Calu3 (cell line): Measurements from ENCODE around the gene CACNA1H. TPM values are rescaled to one million over a fixed set of nuclear protein-coding genes. Genes with fewer than 3 reads are reported as not detected.

Experiments
- BruUV-seq: library from RNA; stranded (reverse); fragments of 400-500 nt; replicated peaks from 2 replicates; lab custom pipeline; 2021; lab: Mats Ljungman, UMichigan
- CTCF ChIA-PET: fragments of 300-600 bp; sonication (Branson Sonifier 250); formaldehyde crosslinking; loops from one replicate; lab custom pipeline; 2022; ENCODE audit warnings: antibody characterized with exemption; lab: Charles Lee
- DNase-seq: peaks from one replicate; pipeline ENCODE4 v3.0.0; 2022
- H3K27ac Mint-ChIP-seq: one replicate; pipeline ENCODE4 v1.8.0; 2022; ENCODE audit warnings: mixed read lengths; ENCODE audit not compliant: unreplicated experiment
- H3K27me3 Mint-ChIP-seq: one replicate; pipeline ENCODE4 v1.8.0; 2022; ENCODE audit warnings: mixed read lengths; ENCODE audit not compliant: unreplicated experiment
- H3K36me3 Mint-ChIP-seq: one replicate; pipeline ENCODE4 v1.8.0; 2022; ENCODE audit warnings: mild to moderate bottlenecking, moderate library complexity, mixed read lengths; ENCODE audit not compliant: insufficient read depth, unreplicated experiment
- H3K4me1 Mint-ChIP-seq: one replicate; pipeline ENCODE4 v1.8.0; 2022; ENCODE audit warnings: mild to moderate bottlenecking, low read depth, mixed read lengths; ENCODE audit not compliant: unreplicated experiment
- H3K4me3 Mint-ChIP-seq: one replicate; pipeline ENCODE4 v1.8.0; 2022; ENCODE audit warnings: mild to moderate bottlenecking, low read depth, moderate library complexity, mixed read lengths; ENCODE audit not compliant: unreplicated experiment
- H3K9me3 Mint-ChIP-seq: one replicate; pipeline ENCODE4 v1.8.0; 2022; ENCODE audit warnings: low read depth, mixed read lengths; ENCODE audit not compliant: unreplicated experiment
- intact Hi-C: fragments of 100-400 bp; cut with micrococcal nuclease; formaldehyde crosslinking; loops from one replicate; pipeline ENCODE4 v1.10.0; 2022; ENCODE audit not compliant: unreplicated experiment
- total RNA-seq: library from RNA; stranded (reverse); gene quantifications from 2 replicates; pipeline ENCODE4 v1.2.3, GENCODE V29; 2022
- TF ChIP-seq, protein P1 (sequence below): fragments of 200-600 bp; IDR thresholded peaks from one replicate; pipeline ENCODE4 v1.8.0; 2022; ENCODE audit warnings: antibody characterized with exemption; ENCODE audit not compliant: unreplicated experiment

Gene CACNA1H
- total RNA-seq, 1 experiment from 2014 or later: not detected

DNA sequence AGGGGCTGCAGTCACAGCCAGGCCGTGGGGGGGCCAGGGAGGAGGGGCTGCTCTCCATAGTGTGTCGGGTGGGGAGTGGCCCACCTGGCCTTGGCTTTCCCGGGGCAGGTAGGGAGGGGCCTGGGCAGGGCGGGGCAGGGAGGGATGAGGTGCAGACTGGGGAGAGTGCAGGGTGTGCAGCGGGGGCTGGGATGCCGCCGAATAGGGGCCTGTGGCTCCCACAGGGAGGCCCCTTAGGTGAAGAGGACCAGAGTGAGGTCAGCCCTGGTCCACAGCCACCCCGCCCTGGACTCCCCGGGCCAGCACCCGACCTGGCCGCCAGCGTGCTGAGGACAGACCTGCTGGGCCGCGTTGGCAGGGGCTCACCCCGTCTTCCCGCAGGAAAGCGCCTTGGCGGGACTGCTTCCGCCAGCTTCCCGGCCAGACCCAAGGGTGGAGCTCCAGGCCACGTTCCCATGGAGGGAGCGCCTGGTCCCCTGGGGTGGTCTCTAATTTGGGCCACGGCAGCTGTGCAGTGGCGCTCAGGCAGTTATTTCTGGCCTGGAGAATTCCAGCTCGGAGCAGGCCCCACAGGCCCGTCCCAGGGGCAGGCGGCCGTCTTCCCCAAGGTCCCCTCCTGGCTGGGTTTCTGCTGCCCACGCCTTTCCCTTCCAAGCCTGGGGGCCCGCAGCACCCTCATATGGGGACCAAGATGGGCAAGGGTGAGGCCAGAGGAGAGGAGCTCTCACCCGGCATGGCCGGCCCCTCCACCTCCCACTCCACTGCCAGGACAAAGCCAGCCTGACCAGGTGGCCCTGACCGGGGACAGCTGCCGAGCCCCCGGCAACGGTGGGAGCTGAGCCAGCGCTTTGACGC is 27.9 kb downstream of the CACNA1H start:
- no peak for DNase-seq
- no peaks in the 10 kb centered on the region for H3K9me3 Mint-ChIP-seq
- TF ChIP-seq, protein P1, sequence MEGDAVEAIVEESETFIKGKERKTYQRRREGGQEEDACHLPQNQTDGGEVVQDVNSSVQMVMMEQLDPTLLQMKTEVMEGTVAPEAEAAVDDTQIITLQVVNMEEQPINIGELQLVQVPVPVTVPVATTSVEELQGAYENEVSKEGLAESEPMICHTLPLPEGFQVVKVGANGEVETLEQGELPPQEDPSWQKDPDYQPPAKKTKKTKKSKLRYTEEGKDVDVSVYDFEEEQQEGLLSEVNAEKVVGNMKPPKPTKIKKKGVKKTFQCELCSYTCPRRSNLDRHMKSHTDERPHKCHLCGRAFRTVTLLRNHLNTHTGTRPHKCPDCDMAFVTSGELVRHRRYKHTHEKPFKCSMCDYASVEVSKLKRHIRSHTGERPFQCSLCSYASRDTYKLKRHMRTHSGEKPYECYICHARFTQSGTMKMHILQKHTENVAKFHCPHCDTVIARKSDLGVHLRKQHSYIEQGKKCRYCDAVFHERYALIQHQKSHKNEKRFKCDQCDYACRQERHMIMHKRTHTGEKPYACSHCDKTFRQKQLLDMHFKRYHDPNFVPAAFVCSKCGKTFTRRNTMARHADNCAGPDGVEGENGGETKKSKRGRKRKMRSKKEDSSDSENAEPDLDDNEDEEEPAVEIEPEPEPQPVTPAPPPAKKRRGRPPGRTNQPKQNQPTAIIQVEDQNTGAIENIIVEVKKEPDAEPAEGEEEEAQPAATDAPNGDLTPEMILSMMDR: no peak
- no peak overlapping the region for H3K4me3 Mint-ChIP-seq
- peaks cover 92% of the 10 kb centered on the region for H3K27me3 Mint-ChIP-seq
- H3K4me1 Mint-ChIP-seq: no peaks in the 10 kb centered on the region
- H3K36me3 Mint-ChIP-seq: no peaks in the 10 kb centered on the region
- CTCF ChIA-PET: interaction anchor here (1.1 kb wide), 1 partner anchor 31 kb away, joined by 3 read pairs; no protein-coding TSS in a partner anchor
- no peak overlapping the region for H3K27ac Mint-ChIP-seq
- intact Hi-C loops: no loop called here
- no TSS peak for BruUV-seq

DNA sequence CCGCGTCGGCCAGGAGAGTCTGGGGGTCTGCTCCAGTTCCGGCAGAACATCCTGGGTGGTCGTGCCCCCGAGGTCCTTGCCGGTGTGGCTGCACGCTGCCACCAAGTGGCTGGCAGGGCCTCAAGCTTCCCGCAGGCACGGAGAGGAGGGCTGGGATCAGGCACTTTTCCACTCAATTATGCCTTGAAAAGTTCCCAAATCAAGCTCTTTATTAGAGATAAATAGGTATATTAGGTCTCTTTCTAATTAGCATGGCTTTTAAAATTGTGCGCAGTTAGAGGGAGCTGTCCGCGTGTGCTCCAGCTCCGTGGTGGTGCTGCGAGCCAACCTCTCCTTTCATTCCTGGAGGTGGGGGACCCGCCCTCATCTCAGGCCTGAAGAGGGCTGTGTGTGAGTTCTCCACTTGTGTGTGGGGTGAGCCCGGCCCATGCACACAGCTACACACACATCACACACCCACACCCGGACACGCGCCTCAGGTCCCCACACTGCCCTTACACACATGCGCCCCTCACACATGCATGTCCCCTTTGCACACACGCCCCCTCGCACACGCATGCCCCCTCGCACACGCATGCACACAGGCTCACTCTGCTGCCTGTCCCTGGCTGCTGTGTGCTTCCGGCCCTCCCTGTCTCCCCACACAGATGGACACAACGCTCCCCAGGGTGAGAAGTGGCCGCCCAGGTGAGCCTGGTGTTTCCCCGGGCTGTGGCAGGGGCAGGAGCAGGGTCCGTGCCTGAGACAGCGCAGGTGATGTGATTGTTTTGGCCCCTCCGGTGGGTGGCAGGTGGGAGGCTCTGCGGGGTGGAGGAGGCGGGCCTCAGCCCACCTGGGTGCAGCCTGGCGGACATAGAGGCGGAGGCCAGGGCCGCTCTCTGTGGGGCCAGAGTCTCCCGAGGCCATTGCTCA is 28.8 kb downstream of the CACNA1H start:
- no peak for DNase-seq
- no peaks in the 10 kb centered on the region for H3K36me3 Mint-ChIP-seq
- no peaks in the 10 kb centered on the region for H3K4me1 Mint-ChIP-seq
- H3K9me3 Mint-ChIP-seq: no peaks in the 10 kb centered on the region
- intact Hi-C loops: no loop called here
- H3K27me3 Mint-ChIP-seq: peaks cover 91% of the 10 kb centered on the region
- no peak overlapping the region for H3K27ac Mint-ChIP-seq
- TF ChIP-seq, protein P1: no peak
- CTCF ChIA-PET: interaction anchor here (0.6 to 1.4 kb wide), 5 partner anchors 24 to 125 kb away, joined by 3 to 5 read pairs (median 4); no protein-coding TSS in a partner anchor
- H3K4me3 Mint-ChIP-seq: peak overlapping the region; percentile 21
- BruUV-seq: no TSS peak

DNA sequence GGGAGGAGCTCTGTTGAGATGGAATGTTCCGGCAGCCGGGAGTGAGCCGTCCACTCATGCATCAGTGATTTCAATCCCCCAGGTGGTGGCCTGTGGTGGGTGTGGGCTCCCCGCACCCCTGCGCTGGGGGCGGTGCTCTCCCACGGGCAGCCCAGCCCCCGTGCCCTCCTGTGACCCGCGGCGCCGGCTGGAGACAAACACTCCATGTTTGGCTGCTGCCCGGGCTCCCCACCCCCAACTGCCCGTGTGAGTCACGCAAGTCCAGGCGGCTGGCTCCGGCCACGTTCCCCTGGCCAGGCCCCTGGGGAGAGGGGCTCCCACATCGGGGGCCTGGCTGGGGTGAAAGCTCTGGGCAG is 29.4 kb downstream of the CACNA1H start:
- BruUV-seq: no TSS peak
- CTCF ChIA-PET: interaction anchor here (0.6 to 1.4 kb wide), 4 partner anchors 24 to 125 kb away, joined by 3 to 5 read pairs (median 4); no protein-coding TSS in a partner anchor
- Mint-ChIP-seq H3K27me3 (peaks cover 91% of the 10 kb centered on the region), H3K36me3 (no peaks in the 10 kb centered on the region), H3K4me1 (no peaks in the 10 kb centered on the region), H3K4me3 (peak overlapping the region; percentile 21), H3K9me3 (no peaks in the 10 kb centered on the region), H3K27ac (no peak overlapping the region)
- TF ChIP-seq, protein P1: peak; percentile 15
- intact Hi-C loops: no loop called here
- peak; percentile 72 for DNase-seq
